Coronary artery (tissue), 2 donors: ENCODE data around the gene LGALS4.
A peak's percentile ranks its signal among the peaks of the same experiment; 100 is the strongest.

Experiments used
- DNase-seq: peaks from one replicate; pipeline ENCODE4 v3.0.0-alpha.2; 2017; ENCODE audit warnings: low spot score
- H3K27ac ChIP-seq, 2 donors: fragments of 200-600 bp; sonication (generic); one replicate each; pipeline ENCODE4 v1.5.1; 2016 to 2019
- H3K4me3 ChIP-seq: fragments of 200-600 bp; sonication (generic); 2 replicates; pipeline ENCODE4 v1.5.1; 2016; ENCODE audit warnings: mild to moderate bottlenecking, moderate library complexity
- CTCF ChIP-seq: fragments of 200-600 bp; sonication (generic); IDR thresholded peaks from one replicate; pipeline ENCODE4 v1.5.1; 2019; ENCODE audit warnings: antibody characterized with exemption

Gene LGALS4

GRCh38 chr19:38851622-38852230, 39.0 kb upstream of the LGALS4 start:
- DNase-seq, result peak; percentile 94
- no peak for TF ChIP-seq CTCF
- peak overlapping the region; percentile 83 for H3K4me3 ChIP-seq

GRCh38 chr19:38850976-38851621, 38.4 kb upstream of the LGALS4 start:
- DNase-seq, result peak; percentile 83
- TF ChIP-seq CTCF, result no peak
- Histone ChIP-seq H3K4me3 (peak overlapping the region; percentile 83), H3K27ac (peak overlapping the region; percentile 96 to 99)

More at GRCh38 chr19:38851622-38852230, 39.0 kb upstream of the LGALS4 start:
- H3K27ac ChIP-seq, result peak overlapping the region; percentile 96 to 99

GRCh38 chr19:38850436-38850975, 37.8 kb upstream of the LGALS4 start:
- no peak for DNase-seq
- H3K4me3 ChIP-seq, result peak overlapping the region; percentile 83
- no peak for TF ChIP-seq CTCF
- H3K27ac ChIP-seq, result peak overlapping the region; percentile 96 to 99

- peak; percentile 100 for DNase-seq
- peak; percentile 34 for TF ChIP-seq CTCF
- Histone ChIP-seq H3K4me3 (peak within 1 kb of the TSS; percentile 87), H3K27ac (peak within 1 kb of the TSS; percentile 99 to 100)
Measured at GRCh38 chr19:38849860-38850435, 37.2 kb upstream of the LGALS4 start, which contains the start of gene HNRNPL. Gene HNRNPL, minus strand, starts transcription at chr19:38849986. Its CDS starts 20 bp downstream, at chr19:38849966.

- Histone ChIP-seq H3K27ac (peak overlapping the region; percentile 99 to 100), H3K4me3 (peak overlapping the region; percentile 87)
- no peak for TF ChIP-seq CTCF
- DNase-seq, result peak; percentile 97
Measured at GRCh38 chr19:38849147-38849859, 36.6 kb upstream of the LGALS4 start.

GRCh38 chr19:38848299-38849146, 35.8 kb upstream of the LGALS4 start:
- H3K27ac ChIP-seq, result peak overlapping the region; percentile 99 to 100
- TF ChIP-seq CTCF, result no peak
- no peak for DNase-seq
- H3K4me3 ChIP-seq, result peak overlapping the region; percentile 87
